GM12801 (cell line): ENCODE results near the gene OR10AD1.
A peak's percentile ranks its signal among the peaks of the same experiment; 100 is the strongest.

Experiments
- TF ChIP-seq, protein P1 (sequence below): IDR thresholded peaks from one replicate; pipeline ENCODE4 v1.5.1; 2011; ENCODE audit warnings: control low read depth; ENCODE audit not compliant: insufficient read length; ENCODE audit errors: extremely low read depth

The OR10AD1 gene

DNA sequence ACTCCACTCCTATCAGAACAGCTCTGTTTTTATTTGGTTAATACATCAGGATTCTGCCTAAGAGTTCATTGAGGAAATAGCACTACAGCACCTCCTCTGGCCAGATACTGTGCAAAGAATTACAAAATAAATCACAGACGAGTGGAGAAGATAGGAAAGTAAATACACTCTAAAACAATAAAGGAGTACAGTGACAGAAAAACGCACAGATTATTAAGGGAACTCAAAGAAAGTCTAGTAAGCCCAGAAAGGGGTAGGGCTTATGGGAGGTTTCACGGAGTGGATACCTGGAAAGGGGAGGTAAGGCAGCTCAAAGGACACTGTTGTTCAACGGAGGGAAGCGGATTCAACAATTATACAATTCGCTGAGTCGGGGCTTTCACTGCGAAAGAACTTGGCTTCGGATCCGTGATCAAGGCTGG lies 5.5 kb downstream of the OR10AD1 start:
- TF ChIP-seq, protein P1, sequence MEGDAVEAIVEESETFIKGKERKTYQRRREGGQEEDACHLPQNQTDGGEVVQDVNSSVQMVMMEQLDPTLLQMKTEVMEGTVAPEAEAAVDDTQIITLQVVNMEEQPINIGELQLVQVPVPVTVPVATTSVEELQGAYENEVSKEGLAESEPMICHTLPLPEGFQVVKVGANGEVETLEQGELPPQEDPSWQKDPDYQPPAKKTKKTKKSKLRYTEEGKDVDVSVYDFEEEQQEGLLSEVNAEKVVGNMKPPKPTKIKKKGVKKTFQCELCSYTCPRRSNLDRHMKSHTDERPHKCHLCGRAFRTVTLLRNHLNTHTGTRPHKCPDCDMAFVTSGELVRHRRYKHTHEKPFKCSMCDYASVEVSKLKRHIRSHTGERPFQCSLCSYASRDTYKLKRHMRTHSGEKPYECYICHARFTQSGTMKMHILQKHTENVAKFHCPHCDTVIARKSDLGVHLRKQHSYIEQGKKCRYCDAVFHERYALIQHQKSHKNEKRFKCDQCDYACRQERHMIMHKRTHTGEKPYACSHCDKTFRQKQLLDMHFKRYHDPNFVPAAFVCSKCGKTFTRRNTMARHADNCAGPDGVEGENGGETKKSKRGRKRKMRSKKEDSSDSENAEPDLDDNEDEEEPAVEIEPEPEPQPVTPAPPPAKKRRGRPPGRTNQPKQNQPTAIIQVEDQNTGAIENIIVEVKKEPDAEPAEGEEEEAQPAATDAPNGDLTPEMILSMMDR, result no peak

DNA sequence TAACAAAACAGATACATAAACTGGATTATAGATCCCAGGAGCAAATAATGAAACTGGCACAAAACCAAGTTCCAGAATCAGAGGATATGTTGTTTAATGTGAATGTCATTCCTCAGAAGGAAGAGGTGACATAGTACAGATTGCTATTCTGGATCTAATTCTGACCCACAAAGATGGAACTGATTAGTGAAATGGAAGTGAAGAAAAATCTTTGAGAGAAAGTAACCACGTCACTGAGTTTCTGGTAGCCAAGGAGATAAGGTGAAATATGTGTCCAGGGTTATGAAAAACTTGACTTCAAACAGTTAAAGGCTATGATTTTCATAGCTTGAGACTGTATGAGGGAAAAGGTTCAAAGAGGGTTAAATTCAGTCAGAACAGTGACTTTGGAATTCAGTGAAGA lies 8.3 kb downstream of the OR10AD1 start:
- TF ChIP-seq, protein P1, result no peak

DNA sequence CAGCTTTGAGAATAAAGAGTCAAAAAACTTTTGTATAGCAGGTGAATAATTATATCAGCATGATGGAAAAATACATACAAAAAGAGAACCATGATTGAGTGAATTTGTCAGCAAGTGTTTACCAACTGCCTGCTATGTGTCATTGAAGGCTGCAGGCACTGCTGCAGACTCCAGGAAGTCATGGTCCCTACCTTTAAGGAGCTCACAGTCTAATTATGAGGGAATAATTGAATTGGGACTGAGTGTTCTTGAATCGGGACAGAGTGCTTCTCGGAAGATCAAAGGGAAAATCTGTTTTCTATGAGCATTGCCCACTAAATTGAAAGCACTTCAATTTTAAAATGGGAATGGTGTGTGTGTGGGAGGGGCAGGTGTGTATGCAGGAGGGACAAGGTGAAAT lies 9.5 kb downstream of the OR10AD1 start:
- TF ChIP-seq, protein P1, result no peak

DNA sequence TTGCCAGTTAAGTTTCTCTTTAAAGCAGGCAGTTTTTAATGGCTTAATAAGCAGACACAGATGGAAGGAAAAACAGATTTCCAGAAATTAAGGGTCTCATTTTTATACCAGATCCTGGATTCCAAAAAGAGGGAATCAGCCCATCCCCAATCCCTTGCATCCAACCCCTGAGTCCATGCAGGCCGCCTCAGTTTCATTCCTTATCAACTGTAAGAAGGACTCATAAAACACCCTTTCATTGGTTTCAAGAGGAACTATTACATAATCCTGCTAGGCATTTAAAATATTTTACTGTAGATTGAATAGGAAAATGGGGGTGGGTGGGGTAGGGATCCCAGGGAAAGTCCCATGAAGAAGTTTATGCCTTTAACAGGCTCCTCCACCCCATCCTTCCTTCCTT lies 10.2 kb downstream of the OR10AD1 start:
- TF ChIP-seq, protein P1, result no peak

DNA sequence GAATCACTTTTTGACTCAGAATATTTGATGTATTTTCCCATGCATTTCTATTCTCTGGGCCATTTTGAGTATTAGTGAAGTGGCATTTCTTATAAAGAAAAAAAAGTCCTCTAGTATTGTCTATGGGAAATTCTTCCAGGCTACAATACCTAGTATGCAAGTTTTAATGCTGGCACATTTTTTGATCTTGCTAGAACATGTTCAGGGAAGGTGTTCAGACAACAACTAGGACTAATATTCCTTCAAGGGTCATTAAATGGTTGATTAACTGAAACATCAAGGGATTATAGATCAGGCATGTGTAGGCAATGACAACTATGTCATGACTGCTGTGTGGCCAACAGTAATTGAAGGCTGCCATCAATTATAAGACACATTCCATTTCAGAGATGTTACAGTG lies 12.0 kb downstream of the OR10AD1 start:
- TF ChIP-seq, protein P1, result no peak

DNA sequence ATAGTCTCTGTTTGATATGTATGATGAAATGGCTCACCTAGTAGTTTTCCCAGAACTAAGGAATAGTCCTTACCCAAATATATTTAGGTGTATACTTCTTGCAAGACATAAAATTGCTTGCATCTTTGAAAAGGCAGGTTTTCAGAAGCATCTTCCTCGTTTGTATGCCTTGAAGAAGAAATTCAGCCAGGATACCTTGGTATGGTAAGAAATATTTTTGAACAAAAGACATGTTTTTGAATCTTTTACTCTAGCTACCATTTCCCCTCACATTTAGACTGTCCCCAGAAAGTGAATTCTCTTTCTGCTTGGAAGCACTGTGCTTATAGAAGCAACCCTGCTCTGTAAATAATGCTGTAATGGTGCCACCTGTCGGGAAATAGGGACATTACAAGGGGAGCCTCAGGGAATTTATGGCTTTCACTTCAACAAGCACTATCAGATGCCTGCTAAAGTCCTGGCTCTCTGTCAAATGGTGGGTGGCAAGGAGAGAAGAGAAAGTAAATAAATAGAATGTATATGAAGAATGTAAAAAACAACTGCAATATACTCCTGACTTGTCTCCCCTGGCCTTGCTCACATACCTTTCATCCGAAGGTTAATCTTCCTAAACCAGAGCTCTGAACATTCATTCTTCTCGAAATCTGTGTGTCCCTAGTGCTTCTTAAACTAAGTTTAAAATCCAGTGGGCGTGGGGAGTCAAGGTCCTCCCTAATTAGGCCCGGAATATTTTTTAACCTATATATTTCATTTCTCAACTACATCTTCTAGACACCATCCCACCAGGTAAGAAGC lies 13.6 kb downstream of the OR10AD1 start:
- TF ChIP-seq, protein P1, result peak; percentile 69

DNA sequence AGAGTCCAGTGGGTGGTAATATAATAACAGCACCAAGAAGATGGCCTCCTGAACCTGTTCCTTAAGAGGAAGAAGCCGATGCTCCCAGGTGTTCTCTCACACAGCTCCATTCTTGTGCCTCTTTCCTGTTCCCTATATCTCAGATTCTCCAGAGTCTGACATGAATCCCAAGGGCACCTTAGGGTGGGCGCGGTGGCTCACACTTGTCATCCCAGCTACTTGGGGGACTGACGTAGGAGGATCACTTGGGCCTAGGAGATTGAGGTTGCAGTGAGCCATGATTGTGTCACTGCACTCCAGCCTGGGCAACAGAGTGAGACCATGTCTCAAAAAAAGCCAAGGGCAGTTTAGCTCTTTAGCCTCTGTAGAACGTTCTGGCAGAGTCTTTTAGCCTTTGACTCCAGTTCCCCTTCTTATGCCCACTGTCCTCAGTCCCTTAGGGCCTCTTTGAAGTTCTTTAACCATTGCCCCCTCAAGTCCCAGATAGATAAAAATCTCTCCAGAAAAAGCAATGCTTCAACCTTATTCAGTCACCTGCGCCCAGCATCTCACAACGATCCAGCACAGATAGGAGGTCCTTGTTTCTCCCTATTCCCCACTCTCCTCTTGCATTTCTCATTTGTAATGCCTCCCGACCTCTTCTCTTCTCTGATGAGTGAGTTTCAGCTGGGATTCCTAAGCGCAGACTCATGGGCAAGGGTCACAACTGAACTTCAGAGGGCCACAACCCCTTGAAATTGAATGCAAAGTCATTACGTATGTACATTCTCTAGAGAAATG lies 15.0 kb downstream of the OR10AD1 start:
- TF ChIP-seq, protein P1, result no peak
